Subcutaneous abdominal adipose tissue (tissue), 5 donors: ENCODE results near the gene CIDEA.

Experiments
- H3K27ac ChIP-seq: one replicate; pipeline ENCODE4 v1.7.0; 2013; ENCODE audit warnings: low read depth, mild to moderate bottlenecking, inconsistent platforms, low read length, moderate library complexity
- H3K27me3 ChIP-seq, 5 donors: one replicate each; pipeline ENCODE4 v1.7.0; 2013; ENCODE audit warnings: low read length in 5 of 5, inconsistent platforms in 1 of 5; ENCODE audit not compliant: control insufficient read depth in 5 of 5, insufficient read depth in 4 of 5
- H3K36me3 ChIP-seq, 5 donors: one replicate each; pipeline ENCODE4 v1.7.0; 2013; ENCODE audit warnings: low read length in 5 of 5; ENCODE audit not compliant: control insufficient read depth in 5 of 5, insufficient read depth in 5 of 5
- H3K4me1 ChIP-seq, 5 donors: one replicate each; pipeline ENCODE4 v1.7.0; 2013; ENCODE audit warnings: low read length in 5 of 5, mild to moderate bottlenecking in 3 of 5, moderate library complexity in 1 of 5; ENCODE audit not compliant: control insufficient read depth in 5 of 5, insufficient read depth in 5 of 5
- H3K4me3 ChIP-seq, 5 donors: one replicate each; pipeline ENCODE4 v1.7.0; 2013; ENCODE audit warnings: low read length in 5 of 5, low read depth in 1 of 5
- H3K9ac ChIP-seq, 5 donors: one replicate each; pipeline ENCODE4 v1.7.0; 2013; ENCODE audit warnings: low read length in 5 of 5, mild to moderate bottlenecking in 4 of 5, moderate library complexity in 3 of 5
- H3K9me3 ChIP-seq, 5 donors: one replicate each; pipeline ENCODE4 v1.7.0; 2013; ENCODE audit warnings: low read length in 5 of 5; ENCODE audit not compliant: control insufficient read depth in 5 of 5
- donor health status: healthy.
- donor health status: healthy.
- donor health status: healthy.
- donor health status: healthy.
- donor health status: healthy.

Gene CIDEA

GRCh38 chr18:12282442-12283039 is 28.4 kb downstream of the CIDEA start:
- no peaks in the 10 kb centered on the region for H3K9me3 ChIP-seq
- H3K27me3 ChIP-seq: peaks cover 0 to 5% (median 0%) of the 10 kb centered on the region in 5 donors
- no peak overlapping the region for H3K9ac ChIP-seq
- no peak overlapping the region for H3K27ac ChIP-seq
- no peaks in the 10 kb centered on the region for H3K36me3 ChIP-seq
- no peak overlapping the region for H3K4me3 ChIP-seq
- H3K4me1 ChIP-seq: peaks cover 5 to 25% (median 24%) of the 10 kb centered on the region in 5 donors

GRCh38 chr18:12283256-12283655 is 29.1 kb downstream of the CIDEA start:
- Histone ChIP-seq H3K4me1 (peaks cover 6 to 29% (median 24%) of the 10 kb centered on the region in 5 donors), H3K4me3 (no peak overlapping the region), H3K27me3 (peaks cover 0 to 8% (median 0%) of the 10 kb centered on the region in 5 donors), H3K9me3 (no peaks in the 10 kb centered on the region), H3K9ac (no peak overlapping the region), H3K36me3 (no peaks in the 10 kb centered on the region), H3K27ac (no peak overlapping the region)

GRCh38 chr18:12283666-12284065 is 29.5 kb downstream of the CIDEA start:
- no peak overlapping the region for H3K27ac ChIP-seq
- H3K4me3 ChIP-seq: no peak overlapping the region
- no peak overlapping the region for H3K9ac ChIP-seq
- peaks cover 0 to 8% (median 0%) of the 10 kb centered on the region in 5 donors for H3K27me3 ChIP-seq
- H3K36me3 ChIP-seq: no peaks in the 10 kb centered on the region
- H3K9me3 ChIP-seq: no peaks in the 10 kb centered on the region
- H3K4me1 ChIP-seq: peaks cover 5 to 29% (median 24%) of the 10 kb centered on the region in 5 donors

- H3K9ac ChIP-seq: peak overlapping the region in 2 of 5 donors; percentile 53
- H3K27ac ChIP-seq: no peak overlapping the region
- no peaks in the 10 kb centered on the region for H3K36me3 ChIP-seq
- H3K4me1 ChIP-seq: peaks cover 7 to 27% (median 22%) of the 10 kb centered on the region in 5 donors
- H3K27me3 ChIP-seq: peaks cover 0 to 8% (median 4%) of the 10 kb centered on the region in 5 donors
- H3K4me3 ChIP-seq: peak overlapping the region in 4 of 5 donors; percentile 50 to 68 (median 58)
- no peaks in the 10 kb centered on the region for H3K9me3 ChIP-seq
Measured at GRCh38 chr18:12287131-12287681, 33.0 kb downstream of the CIDEA start.

GRCh38 chr18:12287684-12288402 is 33.7 kb downstream of the CIDEA start:
- peaks cover 7 to 27% (median 22%) of the 10 kb centered on the region in 5 donors for H3K4me1 ChIP-seq
- peak overlapping the region in 4 of 5 donors; percentile 8 to 62 (median 52) for H3K9ac ChIP-seq
- H3K27ac ChIP-seq: peak overlapping the region; percentile 75
- no peaks in the 10 kb centered on the region for H3K9me3 ChIP-seq
- H3K4me3 ChIP-seq: peak overlapping the region; percentile 50 to 68 (median 66)
- H3K36me3 ChIP-seq: no peaks in the 10 kb centered on the region
- H3K27me3 ChIP-seq: peaks cover 0 to 8% (median 4%) of the 10 kb centered on the region in 5 donors

GRCh38 chr18:12288403-12288755 is 34.2 kb downstream of the CIDEA start:
- no peaks in the 10 kb centered on the region for H3K9me3 ChIP-seq
- peak overlapping the region; percentile 8 to 62 (median 46) for H3K9ac ChIP-seq
- peak overlapping the region; percentile 75 for H3K27ac ChIP-seq
- H3K36me3 ChIP-seq: no peaks in the 10 kb centered on the region
- H3K4me3 ChIP-seq: peak overlapping the region; percentile 50 to 68 (median 66)
- peaks cover 7 to 27% (median 22%) of the 10 kb centered on the region in 5 donors for H3K4me1 ChIP-seq
- H3K27me3 ChIP-seq: peaks cover 0 to 8% (median 4%) of the 10 kb centered on the region in 5 donors

GRCh38 chr18:12290086-12290485 is 35.9 kb downstream of the CIDEA start:
- H3K4me1 ChIP-seq: peaks cover 7 to 27% (median 22%) of the 10 kb centered on the region in 5 donors
- no peaks in the 10 kb centered on the region for H3K36me3 ChIP-seq
- H3K9ac ChIP-seq: peak overlapping the region in 1 of 5 donors; percentile 64
- peaks cover 0 to 8% (median 5%) of the 10 kb centered on the region in 5 donors for H3K27me3 ChIP-seq
- H3K27ac ChIP-seq: no peak overlapping the region
- no peaks in the 10 kb centered on the region for H3K9me3 ChIP-seq
- no peak overlapping the region for H3K4me3 ChIP-seq

- H3K9ac ChIP-seq: peak overlapping the region in 1 of 5 donors; percentile 41
- peaks cover 0 to 8% (median 5%) of the 10 kb centered on the region in 5 donors for H3K27me3 ChIP-seq
- no peak overlapping the region for H3K4me3 ChIP-seq
Measured at GRCh38 chr18:12291161-12291560, 37.0 kb downstream of the CIDEA start.

GRCh38 chr18:12291690-12292089 is 37.5 kb downstream of the CIDEA start:
- peaks cover 7 to 27% (median 22%) of the 10 kb centered on the region in 5 donors for H3K4me1 ChIP-seq
- H3K27me3 ChIP-seq: peaks cover 0 to 8% (median 5%) of the 10 kb centered on the region in 5 donors
- no peak overlapping the region for H3K27ac ChIP-seq
- H3K4me3 ChIP-seq: no peak overlapping the region
- no peaks in the 10 kb centered on the region for H3K36me3 ChIP-seq
- no peak overlapping the region for H3K9ac ChIP-seq
- H3K9me3 ChIP-seq: no peaks in the 10 kb centered on the region

More at GRCh38 chr18:12291161-12291560, 37.0 kb downstream of the CIDEA start:
- no peaks in the 10 kb centered on the region for H3K9me3 ChIP-seq
- no peaks in the 10 kb centered on the region for H3K36me3 ChIP-seq
- H3K4me1 ChIP-seq: peaks cover 7 to 27% (median 22%) of the 10 kb centered on the region in 5 donors
- H3K27ac ChIP-seq: no peak overlapping the region

- Histone ChIP-seq H3K9me3 (peaks cover 0 to 4% (median 0%) of the 10 kb centered on the region in 5 donors), H3K4me3 (no peak overlapping the region), H3K4me1 (peaks cover 2 to 11% (median 8%) of the 10 kb centered on the region in 5 donors), H3K36me3 (no peaks in the 10 kb centered on the region), H3K27ac (no peak overlapping the region), H3K27me3 (peaks cover 0 to 5% (median 0%) of the 10 kb centered on the region in 5 donors), H3K9ac (no peak overlapping the region)
Measured at GRCh38 chr18:12293831-12294230, 39.7 kb downstream of the CIDEA start.
